ENCODE measurements around the gene ASGR1.
A peak's percentile ranks its signal among the peaks of the same experiment; 100 is the strongest.

Gene ASGR1

GRCh38 chr17:7215136-7215638 is 36.0 kb upstream of the ASGR1 start:
- no peak for TF ChIP-seq CTCF (IDR thresholded peaks at IDR 0.05; ENCODE audit: control insufficient read depth, extremely low read depth, insufficient read depth)
- no peak for DNase-seq (ENCODE audit: low read depth)
- H3K4me3 ChIP-seq (ENCODE audit: low read depth, low read length), result no peak overlapping the region; the same call in 1 of the 2 replicates

GRCh38 chr17:7214300-7215135 is 35.3 kb upstream of the ASGR1 start:
- peak; percentile 81 for DNase-seq (ENCODE audit: low read depth)
- TF ChIP-seq CTCF (IDR thresholded peaks at IDR 0.05; ENCODE audit: control insufficient read depth, extremely low read depth, insufficient read depth), result peak; percentile 44
- H3K4me3 ChIP-seq (ENCODE audit: low read depth, low read length), result peak overlapping the region; percentile 45

GRCh38 chr17:7213895-7214299 is 34.7 kb upstream of the ASGR1 start:
- TF ChIP-seq CTCF (IDR thresholded peaks at IDR 0.05; ENCODE audit: control insufficient read depth, extremely low read depth, insufficient read depth), result 0 out of 2 replicates have a peak, but pooled peaks have one; percentile 3
- H3K4me3 ChIP-seq (ENCODE audit: low read depth, low read length), result no peak overlapping the region
- DNase-seq (ENCODE audit: low read depth), result peak; percentile 63

GRCh38 chr17:7211491-7212273 is 32.5 kb upstream of the ASGR1 start:
- DNase-seq (ENCODE audit: low read depth), result no peak
- peak overlapping the region; percentile 46 for H3K4me3 ChIP-seq (ENCODE audit: low read depth, low read length)
- no peak for TF ChIP-seq CTCF (IDR thresholded peaks at IDR 0.05; ENCODE audit: control insufficient read depth, extremely low read depth, insufficient read depth)

GRCh38 chr17:7208754-7209460 is 29.7 kb upstream of the ASGR1 start:
- TF ChIP-seq CTCF (IDR thresholded peaks at IDR 0.05; ENCODE audit: control insufficient read depth, extremely low read depth, insufficient read depth), result no peak
- DNase-seq (ENCODE audit: low read depth), result no peak
- no peak overlapping the region for H3K4me3 ChIP-seq (ENCODE audit: low read depth, low read length)

GRCh38 chr17:7208027-7208571 is 28.9 kb upstream of the ASGR1 start:
- DNase-seq (ENCODE audit: low read depth), result no peak
- H3K4me3 ChIP-seq (ENCODE audit: low read depth, low read length), result no peak overlapping the region
- TF ChIP-seq CTCF (IDR thresholded peaks at IDR 0.05; ENCODE audit: control insufficient read depth, extremely low read depth, insufficient read depth), result no peak

Data from LNCaP clone FGC (cell line).